Ovary (tissue), 9 donors: ENCODE data around the gene WDR59. TPM values are rescaled to one million over a fixed set of nuclear protein-coding genes. Genes with fewer than 3 reads are reported as not detected.

Experiments used
- DNase-seq, 5 donors: peaks; one replicate each; pipeline ENCODE4 v3.0.0-alpha.2; 2019 to 2020
- H3K27ac ChIP-seq, 2 donors: fragments of 200-600 bp; one replicate each; pipeline versions ENCODE4 v1.5.1 to v1.8.0; 2019 to 2022
- H3K27me3 ChIP-seq: fragments of 200-600 bp; one replicate; pipeline ENCODE4 v1.8.0; 2022
- H3K36me3 ChIP-seq: fragments of 200-600 bp; sonication (generic); one replicate; pipeline ENCODE4 v1.5.1; 2019
- H3K4me1 ChIP-seq: one replicate; pipeline ENCODE4 v1.8.1; 2013; ENCODE audit warnings: mild to moderate bottlenecking, moderate library complexity; ENCODE audit not compliant: insufficient read depth
- H3K4me3 ChIP-seq: fragments of 200-600 bp; sonication (generic); one replicate; pipeline ENCODE4 v1.5.1; 2017
- H3K9me3 ChIP-seq, 2 donors: fragments of 200-600 bp in 1 of 2; sonication (generic) in 1 of 2; one replicate each; pipeline versions ENCODE4 v1.5.1 to v1.8.1; 2013 to 2019; ENCODE audit warnings: mild to moderate bottlenecking in 1 of 2, moderate library complexity in 1 of 2
- CTCF ChIP-seq, 3 donors: fragments of 450-650 bp in 2 of 3; fragments of 200-600 bp in 1 of 3; IDR thresholded peaks; one replicate each; pipeline versions ENCODE4 v1.5.1 to v1.8.0; 2016 to 2022; ENCODE audit warnings: antibody characterized with exemption in 3 of 3, mild to moderate bottlenecking in 1 of 3
- EP300 ChIP-seq: sonication (generic); formaldehyde crosslinking; IDR thresholded peaks from one replicate; pipeline ENCODE4 v1.6.1; 2017; ENCODE audit warnings: antibody characterized with exemption
- POLR2A ChIP-seq: fragments of 450-650 bp; IDR thresholded peaks from one replicate; pipeline ENCODE4 v1.6.1; 2017; ENCODE audit warnings: antibody characterized with exemption, mild to moderate bottlenecking, moderate library complexity
- WGBS, 3 donors: extraction: QIAGEN DNeasy Blood & Tissue Kit in 1 of 3; methylation state at CpG; one replicate each; pipeline versions ENCODE4 v1.1.5 to v1.1.7; 2013 to 2017; 5-methylcytosine and 5-hydroxymethylcytosine counted together
- intact Hi-C, 4 donors: fragments of 100-400 bp; cut with DNase I; formaldehyde crosslinking; loops; one replicate each; pipeline versions ENCODE4 v1.11.0 to v1.15.1; 2022 to 2023
- polyA plus RNA-seq, 2 donors: library from polyadenylated mRNA; stranded (reverse); fragments of 200-250 nt in 1 of 2; fragments of 350-450 nt in 1 of 2; fragmentation: Illumina TruSeq in 1 of 2; extraction: RNeasy Lipid Tissue Mini Kit (QIAGEN cat#74804) in 1 of 2; gene quantifications; one replicate each; pipeline ENCODE4 v1.2.3, GENCODE V29; 2013 to 2014
- total RNA-seq, 7 donors: library from RNA; depleted of rRNA in 2 of 7; stranded (reverse); fragments of >200 nt in 2 of 7; fragmentation: NEBNext Ultra II Directional in 3 of 7; extraction: Animal tissue kit (Norgen Biotek cat#: 25700) in 3 of 7; gene quantifications; one replicate each; pipeline versions ENCODE4 v1.1.0 to v1.2.4, GENCODE V29; 2016 to 2023
- donor health status: DM: no; HTN: no; CAD: no; lungs with moderate emphysema.
- donor health status: DM: no; HTN: no; CAD: no.
- donor health status: Bipolar disorder and iron deficiency.
- donor health status: DM: yes; HTN: yes; CAD: no.
- donor health status: DM: no; HTN: no; CAD: no.
- donor health status: DM: yes; HTN: yes; CAD: no.

WDR59 gene
- total and polyA plus RNA-seq, 9 donors, result 23.6 to 82.3 (median 59.3) TPM

DNA sequence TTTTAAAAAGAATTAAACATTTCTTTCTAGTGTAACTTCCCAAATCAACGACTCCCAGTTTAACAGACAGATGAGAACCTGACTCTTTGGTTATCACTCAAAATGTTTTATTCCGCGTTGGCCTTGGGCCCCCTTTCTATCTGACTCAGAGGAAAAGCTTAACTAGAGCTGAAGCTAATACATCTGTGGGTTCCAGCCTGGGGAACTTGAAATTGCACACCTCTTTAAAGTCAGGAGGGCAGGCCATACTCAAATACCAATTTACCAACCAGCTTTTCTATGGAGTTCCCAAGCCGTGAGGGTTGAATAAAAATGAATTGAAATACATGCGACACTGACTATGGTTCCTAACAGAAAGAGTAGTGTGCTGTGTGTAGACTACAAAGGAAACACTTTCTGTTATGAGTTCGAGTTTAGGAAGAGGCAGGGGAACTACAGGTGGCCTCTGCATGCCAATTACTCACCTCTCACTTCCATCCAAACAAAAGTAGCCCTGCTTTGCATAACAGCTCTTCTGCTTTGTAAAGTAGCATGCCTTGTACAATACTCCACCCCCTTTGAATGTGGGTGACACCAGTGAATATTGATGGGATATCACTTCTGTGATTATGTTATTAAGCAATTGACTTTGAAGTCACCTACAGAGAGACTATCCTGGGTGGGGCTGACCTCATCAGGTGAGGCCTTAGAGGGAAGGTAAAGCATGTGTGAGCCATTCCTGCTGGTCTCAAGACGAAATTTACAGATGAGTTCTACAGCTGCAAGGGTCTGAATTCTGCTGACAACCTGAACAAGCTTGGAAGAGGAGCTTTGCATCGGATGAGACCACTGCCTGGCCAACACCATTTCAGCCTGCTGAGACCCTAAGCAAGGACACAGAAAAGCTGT is 92.1 kb downstream of the WDR59 start:
- TF ChIP-seq POLR2A (no peak), EP300 (no peak), CTCF (IDR thresholded peaks at IDR 0.05) (no peak)
- no peak for DNase-seq
- no peak overlapping the region for H3K4me3 ChIP-seq
- H3K27ac ChIP-seq, result no peak overlapping the region
- 82 to 92% (median 85%) methylated on average over 8 of the region's 8 CpGs for WGBS, 3 donors
- no peaks in the 10 kb centered on the region for H3K4me1 ChIP-seq
- H3K36me3 ChIP-seq, result no peaks in the 10 kb centered on the region
- intact Hi-C loops, result no loop called here
- H3K27me3 ChIP-seq, result no peaks in the 10 kb centered on the region
- no peaks in the 10 kb centered on the region for H3K9me3 ChIP-seq

DNA sequence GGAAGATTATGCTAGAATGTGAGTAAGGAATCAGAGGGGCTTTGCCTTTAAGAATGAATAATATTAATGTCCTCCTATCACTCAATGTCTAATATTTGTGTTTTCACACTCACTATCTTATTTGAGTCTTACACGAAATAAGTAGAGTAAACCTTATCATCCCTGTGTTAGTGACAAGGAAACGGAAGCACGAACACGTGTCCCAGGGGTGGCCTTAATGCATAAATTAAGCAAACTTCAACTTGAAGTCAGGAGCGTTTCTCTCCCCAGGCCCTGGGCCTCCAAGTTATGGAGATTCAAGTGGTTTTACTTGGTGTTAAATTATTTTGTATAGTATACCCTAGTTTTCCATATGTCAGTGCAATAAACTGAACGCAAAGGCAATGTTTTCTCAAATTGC is 96.0 kb downstream of the WDR59 start:
- intact Hi-C loops, result no loop called here
- H3K27me3 ChIP-seq, result no peaks in the 10 kb centered on the region
- H3K4me1 ChIP-seq, result no peaks in the 10 kb centered on the region
- no peak overlapping the region for H3K27ac ChIP-seq
- TF ChIP-seq POLR2A (no peak), CTCF (IDR thresholded peaks at IDR 0.05) (no peak), EP300 (no peak)
- no peak for DNase-seq
- H3K36me3 ChIP-seq, result no peaks in the 10 kb centered on the region
- H3K9me3 ChIP-seq, result no peaks in the 10 kb centered on the region
- WGBS, 3 donors, result 86 to 94% (median 89%) methylated on average over 6 of the region's 6 CpGs
- no peak overlapping the region for H3K4me3 ChIP-seq

- no peak for TF ChIP-seq POLR2A
- no peak for TF ChIP-seq CTCF (IDR thresholded peaks at IDR 0.05)
- TF ChIP-seq EP300, result no peak
- no peaks in the 10 kb centered on the region for H3K36me3 ChIP-seq
- H3K9me3 ChIP-seq, result no peaks in the 10 kb centered on the region
- WGBS, 3 donors, result 92 to 95% (median 95%) methylated on average over 13 of the region's 13 CpGs
- intact Hi-C loops, result no loop called here
- H3K4me1 ChIP-seq, result no peaks in the 10 kb centered on the region
- DNase-seq, result no peak
- H3K27me3 ChIP-seq, result no peaks in the 10 kb centered on the region
- no peak overlapping the region for H3K27ac ChIP-seq
- no peak overlapping the region for H3K4me3 ChIP-seq
Measured at GRCh38 chr16:74888232-74888862, 96.6 kb downstream of the WDR59 start.

DNA sequence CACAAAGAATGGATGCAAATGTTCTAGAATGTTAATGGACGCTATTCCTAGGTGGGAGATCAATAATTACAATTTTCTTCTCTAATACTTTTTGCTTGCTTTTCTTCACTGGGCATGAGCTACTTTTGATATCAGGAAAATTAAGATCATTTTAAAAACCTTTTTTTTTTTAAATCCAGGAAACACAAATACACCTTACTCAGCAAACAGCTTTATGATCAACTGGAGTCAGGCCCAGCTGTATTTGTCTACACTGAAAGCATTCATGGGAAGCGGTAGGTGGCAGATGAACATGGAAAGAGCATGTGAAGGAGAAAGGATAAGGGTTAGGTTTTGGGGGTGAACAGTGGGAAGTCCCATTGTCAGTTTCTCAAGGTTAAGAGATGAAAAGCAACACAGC is 97.8 kb downstream of the WDR59 start:
- Histone ChIP-seq H3K4me1 (no peaks in the 10 kb centered on the region), H3K27me3 (no peaks in the 10 kb centered on the region), H3K36me3 (no peaks in the 10 kb centered on the region), H3K4me3 (no peak overlapping the region), H3K9me3 (no peaks in the 10 kb centered on the region), H3K27ac (no peak overlapping the region)
- intact Hi-C loops, result no loop called here
- no peak for DNase-seq
- TF ChIP-seq EP300 (no peak), CTCF (IDR thresholded peaks at IDR 0.05) (no peak), POLR2A (no peak)
- 93 to 98% (median 97%) methylated on average over 2 of the region's 2 CpGs for WGBS, 3 donors
